Kidney epithelial cell (primary cell): ENCODE measurements around the gene VPS8. TPM values are rescaled to one million over a fixed set of nuclear protein-coding genes. Genes with fewer than 3 reads are reported as not detected.

Experiments
- DNase-seq: peaks from one replicate; pipeline ENCODE4 v3.0.0-alpha.2; 2010; ENCODE audit warnings: low read depth
- H3K27me3 ChIP-seq: 2 replicates; pipeline ENCODE4 v1.6.0; 2011; ENCODE audit warnings: low read length; ENCODE audit not compliant: control insufficient read depth, insufficient read depth
- H3K36me3 ChIP-seq: 2 replicates; pipeline ENCODE4 v1.5.1; 2011; ENCODE audit warnings: low read length; ENCODE audit not compliant: control insufficient read depth, insufficient read depth
- H3K4me3 ChIP-seq: 2 replicates; pipeline ENCODE4 v1.5.1; 2011; ENCODE audit warnings: low read depth, mild to moderate bottlenecking, control low read depth, low read length
- total RNA-seq: library from RNA; depleted of rRNA; stranded (reverse); fragments of >200 nt; gene quantifications from 2 replicates; pipeline ENCODE4 v1.2.3, GENCODE V29; 2015
- TF ChIP-seq, protein P1 (sequence below): IDR thresholded peaks from 2 replicates; pipeline ENCODE4 v1.5.1; 2011; ENCODE audit warnings: mild to moderate bottlenecking, moderate library complexity, low read length, control low read depth, inconsistent platforms; ENCODE audit not compliant: insufficient read depth, poor library complexity, severe bottlenecking

Gene VPS8
- total RNA-seq, 1 donor from 2014 or later = 31.9 TPM

DNA sequence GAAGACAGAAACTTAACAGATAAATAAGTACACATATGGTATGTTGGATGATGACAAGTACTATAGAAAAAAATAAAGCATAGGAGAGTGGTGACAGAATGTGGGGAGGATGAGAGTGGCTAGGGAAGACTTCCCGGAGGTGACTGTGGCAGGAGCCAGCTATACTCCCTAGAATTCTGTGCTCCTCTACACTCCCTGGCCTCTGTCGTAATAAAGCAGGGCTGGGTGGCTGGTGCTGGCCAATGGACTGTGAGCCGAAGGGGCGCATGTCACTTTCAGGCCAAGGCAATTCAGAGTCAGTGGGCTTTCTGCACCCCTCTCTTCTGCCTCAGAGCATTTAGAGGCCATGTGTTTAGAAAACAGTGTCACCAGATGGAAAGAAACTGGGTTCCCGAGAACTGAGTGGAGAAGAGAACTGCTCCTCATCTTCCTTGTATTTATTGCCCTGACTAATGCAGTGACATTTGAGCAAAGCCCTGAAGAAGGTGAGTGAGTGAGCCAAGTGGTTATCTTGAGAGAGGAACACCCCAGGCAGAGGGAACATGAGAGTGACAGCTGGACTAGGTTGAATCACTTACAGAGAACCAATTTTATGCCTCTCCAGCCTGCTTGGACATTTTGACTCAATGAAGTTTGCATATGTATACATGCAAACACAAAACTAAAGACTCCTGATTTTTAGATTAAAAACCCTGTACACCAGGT lies 5.2 kb upstream of the VPS8 start:
- Histone ChIP-seq H3K4me3 (no peak overlapping the region), H3K36me3 (no peaks in the 10 kb centered on the region)
- TF ChIP-seq, protein P1, sequence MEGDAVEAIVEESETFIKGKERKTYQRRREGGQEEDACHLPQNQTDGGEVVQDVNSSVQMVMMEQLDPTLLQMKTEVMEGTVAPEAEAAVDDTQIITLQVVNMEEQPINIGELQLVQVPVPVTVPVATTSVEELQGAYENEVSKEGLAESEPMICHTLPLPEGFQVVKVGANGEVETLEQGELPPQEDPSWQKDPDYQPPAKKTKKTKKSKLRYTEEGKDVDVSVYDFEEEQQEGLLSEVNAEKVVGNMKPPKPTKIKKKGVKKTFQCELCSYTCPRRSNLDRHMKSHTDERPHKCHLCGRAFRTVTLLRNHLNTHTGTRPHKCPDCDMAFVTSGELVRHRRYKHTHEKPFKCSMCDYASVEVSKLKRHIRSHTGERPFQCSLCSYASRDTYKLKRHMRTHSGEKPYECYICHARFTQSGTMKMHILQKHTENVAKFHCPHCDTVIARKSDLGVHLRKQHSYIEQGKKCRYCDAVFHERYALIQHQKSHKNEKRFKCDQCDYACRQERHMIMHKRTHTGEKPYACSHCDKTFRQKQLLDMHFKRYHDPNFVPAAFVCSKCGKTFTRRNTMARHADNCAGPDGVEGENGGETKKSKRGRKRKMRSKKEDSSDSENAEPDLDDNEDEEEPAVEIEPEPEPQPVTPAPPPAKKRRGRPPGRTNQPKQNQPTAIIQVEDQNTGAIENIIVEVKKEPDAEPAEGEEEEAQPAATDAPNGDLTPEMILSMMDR = no peak

DNA sequence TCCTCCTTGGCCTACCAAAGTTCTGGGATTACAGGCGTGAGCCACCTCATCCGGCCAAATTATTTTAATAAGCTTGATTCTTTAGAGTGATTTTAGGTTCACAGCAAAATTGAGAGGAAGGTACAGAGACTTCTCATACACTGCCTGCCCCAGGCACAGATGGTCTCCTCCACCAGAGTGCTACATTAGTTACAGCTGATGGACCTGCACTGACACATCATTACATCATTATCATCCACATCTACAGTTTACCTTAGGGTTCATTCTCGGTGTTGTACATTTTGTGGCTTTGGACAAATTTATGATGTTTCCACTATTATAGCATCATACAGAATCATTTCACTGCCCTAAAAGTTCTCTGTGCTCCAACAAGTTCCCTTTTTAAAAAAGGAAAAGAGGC lies 4.4 kb upstream of the VPS8 start:
- TF ChIP-seq, protein P1 = no peak
- Histone ChIP-seq H3K36me3 (no peaks in the 10 kb centered on the region), H3K4me3 (no peak overlapping the region), H3K27me3 (no peaks in the 10 kb centered on the region)
- DNase-seq = no peak

More for the DNA sequence above, 5.2 kb upstream of the VPS8 start:
- no peak for DNase-seq
- no peaks in the 10 kb centered on the region for H3K27me3 ChIP-seq

DNA sequence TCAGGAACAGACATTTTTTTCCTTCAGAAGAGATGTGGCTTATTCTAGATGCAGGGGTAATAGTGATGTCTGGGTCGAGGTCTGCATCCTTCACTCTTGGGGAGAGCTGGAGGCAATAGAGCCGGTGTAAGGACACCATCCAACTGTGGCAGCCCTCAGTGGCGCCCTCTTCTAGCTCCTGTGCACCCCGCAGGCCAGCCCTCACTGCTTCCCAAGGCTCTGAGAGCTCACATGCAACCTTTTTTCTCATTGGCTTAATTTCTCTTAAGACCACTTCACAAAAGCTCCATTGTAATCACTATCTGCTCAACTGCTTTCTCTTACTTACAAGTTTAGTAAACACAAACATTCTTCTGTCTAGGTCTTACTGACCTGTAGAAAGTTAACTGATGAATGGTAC lies 3.9 kb upstream of the VPS8 start:
- Histone ChIP-seq H3K27me3 (no peaks in the 10 kb centered on the region), H3K4me3 (no peak overlapping the region), H3K36me3 (no peaks in the 10 kb centered on the region)
- no peak for DNase-seq
- TF ChIP-seq, protein P1 = no peak

DNA sequence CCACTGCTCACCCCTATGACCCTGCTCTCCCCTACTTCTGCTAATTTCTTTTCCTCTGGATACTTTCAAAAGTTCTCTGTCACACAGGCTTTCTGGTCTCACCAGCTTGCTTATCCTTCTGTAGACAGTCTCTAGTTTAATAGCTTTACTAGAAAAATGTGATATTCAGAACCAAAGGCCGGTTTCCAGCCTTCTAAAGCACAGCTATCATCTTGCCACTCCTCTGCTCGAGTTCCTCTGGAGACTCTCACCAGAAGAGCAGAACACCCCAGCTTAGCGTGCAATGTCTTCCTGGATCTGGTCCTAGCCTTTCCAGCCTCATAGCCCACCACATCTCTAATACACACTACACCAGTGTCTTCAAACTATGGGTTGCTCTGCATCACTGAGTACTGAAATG lies 1.8 kb upstream of the VPS8 start:
- no peak for DNase-seq
- Histone ChIP-seq H3K27me3 (no peaks in the 10 kb centered on the region), H3K36me3 (no peaks in the 10 kb centered on the region), H3K4me3 (no peak overlapping the region)
- TF ChIP-seq, protein P1 = no peak

DNA sequence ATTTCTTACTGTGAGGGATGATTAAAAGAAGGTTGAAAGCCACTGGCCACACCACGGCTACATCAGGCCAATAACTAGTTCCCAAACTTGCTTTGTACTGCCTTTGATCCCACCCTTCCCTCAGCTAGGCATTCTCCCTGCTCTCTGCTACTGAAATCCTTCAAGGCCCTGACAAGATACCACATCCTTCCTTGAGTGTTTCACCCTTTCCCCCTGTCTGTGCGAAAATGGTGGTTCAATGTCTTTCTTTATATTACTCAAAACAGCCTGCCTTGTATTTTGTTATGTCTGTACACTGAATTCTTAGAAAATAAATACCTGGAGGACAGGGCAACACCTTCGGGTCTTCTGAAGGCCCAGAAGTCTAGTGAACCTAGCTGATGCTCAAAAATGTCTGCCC lies 932 bp upstream of the VPS8 start:
- Histone ChIP-seq H3K36me3 (no peaks in the 10 kb centered on the region), H3K4me3 (no peak overlapping the region), H3K27me3 (no peaks in the 10 kb centered on the region)
- no peak for DNase-seq
- TF ChIP-seq, protein P1 = no peak

DNA sequence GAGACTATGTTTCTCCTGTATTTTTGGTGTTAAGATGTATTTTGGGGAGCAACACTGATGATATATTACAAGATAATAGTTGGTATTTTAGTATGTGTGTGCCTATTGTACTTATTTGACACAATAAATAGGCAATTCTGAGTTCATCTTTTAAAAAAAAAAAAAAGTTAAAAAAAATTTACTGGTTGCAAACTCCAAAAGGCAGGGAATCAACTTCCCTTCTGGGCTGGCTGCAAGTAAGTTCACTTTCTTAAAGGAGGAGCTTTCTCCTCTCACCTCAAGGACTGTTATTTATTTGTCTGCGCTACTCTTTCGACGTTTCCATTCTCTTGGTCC lies 335 bp upstream of the VPS8 start:
- H3K4me3 ChIP-seq = no peak overlapping the region
- DNase-seq = no peak
- H3K36me3 ChIP-seq = no peaks in the 10 kb centered on the region
- TF ChIP-seq, protein P1 = no peak
- H3K27me3 ChIP-seq = no peaks in the 10 kb centered on the region
